Hypothalamus (tissue), 51 donors: ENCODE measurements around the gene PAN3.
A peak's percentile ranks its signal among the peaks of the same experiment; 100 is the strongest.
"Not testable (repeated sequence)": the region's sequence is repeated elsewhere in the genome, so short reads cannot be mapped to it uniquely, and the experiment has no call there.

ENCODE experiments used
- DNase-seq, 51 donors: peaks; one replicate each; lab custom pipeline; 2025; lab: John Stamatoyannopoulos, UW

Gene PAN3

GRCh38 chr13:28129911-28130693 is 8.2 kb upstream of the PAN3 start:
- no peak for DNase-seq

DNA sequence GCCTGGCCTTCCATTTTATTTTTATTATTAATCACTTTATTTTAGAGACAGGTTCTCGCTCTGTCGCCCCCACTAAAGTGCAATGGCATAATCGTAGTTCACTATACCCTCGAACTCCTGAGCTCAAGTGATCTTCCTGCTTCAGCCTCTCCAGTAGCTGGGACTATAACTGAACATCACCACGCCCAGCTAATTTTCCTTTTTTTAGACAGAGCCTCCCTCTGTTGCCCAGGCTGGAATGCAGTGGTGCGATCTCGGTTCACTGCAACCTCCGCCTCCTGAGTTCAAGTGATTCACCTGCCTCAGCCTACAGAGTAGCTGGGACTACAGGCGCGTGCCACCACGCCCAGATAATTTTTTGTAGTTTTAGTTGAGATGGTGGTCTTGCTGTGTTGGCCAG is 6.7 kb upstream of the PAN3 start:
- no peak for DNase-seq

DNA sequence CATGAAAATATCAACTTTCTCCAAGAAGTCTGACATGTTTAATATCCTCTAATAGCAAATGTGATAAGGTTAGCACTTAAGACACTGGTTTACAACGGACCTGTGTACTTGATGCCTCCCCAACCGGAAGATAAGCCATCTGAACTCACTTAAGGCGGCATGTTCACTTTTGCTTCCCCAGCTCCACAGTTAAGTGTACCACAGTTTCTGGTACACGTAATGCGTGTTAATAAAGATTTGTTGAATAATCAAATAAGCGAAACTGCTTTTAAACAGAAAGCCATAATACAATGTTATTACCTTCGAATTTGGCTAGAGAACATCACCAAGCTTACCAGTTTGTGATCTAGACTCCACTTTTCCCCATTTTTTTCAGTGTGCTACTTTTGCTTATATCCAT is 1.4 kb upstream of the PAN3 start:
- DNase-seq, result no peak

DNA sequence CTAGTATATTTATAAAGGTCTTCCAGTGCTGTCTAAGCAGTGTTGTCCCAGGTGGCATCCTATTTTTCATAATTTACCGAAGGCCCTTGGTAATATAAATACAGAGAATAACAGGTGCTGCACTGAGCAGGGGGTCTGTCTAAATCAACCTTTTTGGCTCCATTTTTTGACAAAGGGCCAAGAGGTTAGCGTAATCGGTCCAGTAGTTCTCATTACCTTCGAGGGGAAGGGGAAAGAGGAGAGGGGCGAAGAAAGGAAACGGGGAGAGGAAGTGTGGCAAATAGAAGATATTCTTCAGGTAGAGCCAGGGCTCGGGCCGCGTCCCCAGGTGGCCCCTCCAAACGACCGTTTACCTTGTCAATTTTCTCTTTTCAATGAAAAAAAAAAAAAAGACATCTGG is 749 bp upstream of the PAN3 start:
- peak in 2 of 51 donors; percentile 36 to 44 for DNase-seq

GRCh38 chr13:28138756-28139470 is 568 bp downstream of the PAN3 start:
- DNase-seq, result peak; percentile 23 to 91 (median 69)

DNA sequence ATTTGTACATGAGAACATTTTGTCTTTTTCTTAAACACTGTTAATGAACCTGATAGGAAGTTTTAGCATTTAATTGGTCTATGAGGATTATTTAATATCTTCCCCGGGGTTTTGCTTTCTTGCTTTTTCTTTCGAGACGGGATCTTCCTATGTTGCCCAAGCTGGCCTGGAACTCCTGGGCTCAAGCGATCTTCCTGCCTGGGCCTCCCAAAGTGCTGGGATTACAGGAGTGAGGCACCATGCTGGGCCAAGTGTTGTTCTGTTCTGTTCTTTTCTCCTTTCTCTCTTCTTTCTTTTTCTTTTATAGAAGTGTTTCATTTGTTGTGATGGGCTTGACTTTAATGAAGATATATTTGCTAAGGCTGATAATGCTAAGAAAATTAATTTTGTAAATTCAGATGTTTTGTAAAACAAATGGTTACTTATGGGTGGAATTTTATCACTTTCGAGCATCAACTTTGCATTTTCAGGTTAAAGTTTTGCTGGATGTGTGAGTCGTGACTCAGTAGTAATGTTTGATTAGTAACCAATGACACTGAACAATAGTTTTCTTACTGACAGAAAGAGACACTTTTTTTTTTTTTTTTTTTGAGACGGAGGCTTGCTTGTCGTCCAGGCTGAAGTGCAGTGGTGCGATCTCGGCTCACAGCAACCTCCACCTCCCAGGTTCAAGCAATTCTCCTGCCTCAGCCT is 2.2 kb downstream of the PAN3 start:
- no peak for DNase-seq

- DNase-seq, result not testable (repeated sequence)
Observed at GRCh38 chr13:28141542-28141941, 3.2 kb downstream of the PAN3 start.

GRCh38 chr13:28145049-28145448 is 6.7 kb downstream of the PAN3 start:
- DNase-seq, result no peak

DNA sequence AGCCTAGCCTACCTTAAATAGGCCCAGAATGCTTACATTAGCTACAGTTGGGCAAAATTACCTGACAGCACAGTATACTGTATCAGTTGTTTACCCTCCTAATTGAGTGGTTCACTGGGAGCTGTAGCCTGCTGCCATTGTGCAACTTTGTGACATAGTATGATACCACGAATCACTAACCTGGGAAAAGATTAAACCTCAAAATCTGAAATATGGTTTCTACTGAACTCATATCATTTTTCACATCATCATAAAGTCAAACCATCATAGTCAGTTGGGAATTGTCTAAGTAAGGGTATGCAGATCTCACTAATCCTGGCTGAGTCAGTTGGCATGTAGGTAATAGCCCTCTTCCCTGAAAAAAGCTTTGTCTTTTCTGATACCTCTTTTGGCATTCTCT is 9.2 kb downstream of the PAN3 start:
- no peak for DNase-seq

DNA sequence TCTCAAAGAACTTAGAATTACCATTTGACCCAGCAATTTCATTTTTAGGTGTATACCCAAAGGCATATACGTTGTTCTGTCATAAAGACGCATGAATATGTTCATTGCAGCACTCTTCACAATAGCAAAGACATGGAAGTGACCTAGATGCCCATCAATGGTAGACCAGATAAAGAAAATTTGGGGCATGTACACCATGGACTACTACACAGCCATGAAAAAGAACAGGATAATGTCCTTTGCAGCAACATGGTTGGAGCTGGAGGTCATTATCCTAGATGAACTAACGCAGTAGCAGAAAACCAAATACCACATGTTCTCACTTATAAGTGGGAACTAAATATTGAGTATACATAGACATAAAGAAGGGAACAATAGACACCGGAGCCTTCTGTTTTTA is 20.7 kb downstream of the PAN3 start:
- DNase-seq, result no peak

- no peak for DNase-seq
Observed at GRCh38 chr13:28161370-28161769, 23.0 kb downstream of the PAN3 start.

- DNase-seq, result no peak
Observed at GRCh38 chr13:28163587-28163986, 25.2 kb downstream of the PAN3 start.

- DNase-seq, result no peak
Observed at GRCh38 chr13:28166257-28166656, 27.9 kb downstream of the PAN3 start.

- DNase-seq, result no peak
Observed at GRCh38 chr13:28171266-28171665, 32.9 kb downstream of the PAN3 start.

DNA sequence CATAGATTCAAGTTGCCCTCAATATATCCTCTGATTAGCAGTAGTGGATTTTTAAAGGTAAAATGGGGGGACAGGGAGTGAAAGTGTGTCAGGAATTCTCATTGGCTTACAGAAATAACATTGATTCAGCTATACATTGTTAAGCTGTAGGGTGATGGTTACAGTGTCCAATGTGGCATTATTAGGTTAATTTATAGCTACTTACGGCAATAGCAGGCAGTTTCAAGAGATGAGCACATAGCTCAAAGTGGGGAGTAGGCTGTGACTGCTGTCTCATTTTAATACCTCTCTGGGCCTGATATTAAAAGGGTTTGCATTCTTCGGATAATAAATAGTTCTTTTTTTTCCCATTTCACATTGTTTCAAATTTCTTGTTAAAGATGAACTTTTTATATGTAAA is 34.6 kb downstream of the PAN3 start:
- no peak for DNase-seq

- no peak for DNase-seq
Observed at GRCh38 chr13:28173793-28174192, 35.4 kb downstream of the PAN3 start.

DNA sequence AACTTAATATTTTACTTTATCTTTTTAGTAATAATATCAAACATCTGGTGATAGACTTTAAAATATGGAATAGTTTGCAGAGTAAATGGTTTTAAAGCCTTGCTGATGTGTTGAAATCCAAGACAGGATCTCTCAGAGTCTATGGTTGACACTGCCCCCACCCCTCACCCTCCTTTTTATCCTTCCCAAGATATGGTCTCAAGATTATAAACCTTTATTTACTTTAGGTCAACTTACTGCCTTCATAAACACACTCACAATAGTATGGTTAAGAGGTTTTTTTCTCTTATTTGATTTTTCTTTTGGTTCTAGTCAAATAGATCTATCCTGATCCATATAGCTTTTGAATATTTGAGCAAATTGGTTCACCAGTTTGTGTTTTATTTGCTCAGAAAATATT is 39.0 kb downstream of the PAN3 start:
- DNase-seq, result no peak

DNA sequence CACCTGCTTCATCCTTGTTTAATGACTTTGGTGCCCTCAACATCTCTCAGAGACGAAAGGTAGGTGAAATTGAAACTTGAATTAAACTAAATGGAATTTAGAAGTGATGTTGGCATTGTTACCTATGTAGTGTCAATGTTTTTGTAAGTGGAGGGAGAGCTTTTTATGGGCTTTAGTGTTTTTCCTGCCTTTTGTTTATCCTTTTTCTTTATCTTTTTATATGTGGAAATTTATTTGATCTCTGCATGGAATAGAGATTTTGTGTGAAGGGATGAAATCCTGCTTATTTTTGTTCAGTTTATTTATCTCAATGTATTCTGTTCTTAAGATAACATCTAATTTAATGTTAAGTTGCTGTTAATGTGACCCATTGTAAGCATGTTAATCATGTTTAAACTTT is 39.5 kb downstream of the PAN3 start:
- DNase-seq, result no peak

- no peak for DNase-seq
Observed at GRCh38 chr13:28179974-28180373, 41.6 kb downstream of the PAN3 start.

DNA sequence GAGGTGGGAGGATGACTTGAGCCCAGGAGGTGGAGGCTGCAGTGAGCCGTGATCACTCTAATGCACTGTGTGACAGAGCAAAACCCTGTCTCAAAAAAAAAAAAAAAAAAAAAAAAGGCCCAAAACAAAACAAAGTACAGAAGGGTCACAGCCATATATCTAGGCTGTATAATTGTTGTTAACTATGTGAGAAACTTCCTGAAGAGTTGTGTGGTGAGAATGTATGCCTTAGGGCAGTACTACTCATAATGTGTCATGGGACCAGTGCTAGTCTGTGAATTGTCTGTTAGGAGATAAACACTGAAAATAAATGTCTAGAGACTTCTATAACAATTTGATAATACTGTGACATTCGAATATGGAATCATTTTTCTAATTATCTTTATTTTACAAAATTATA is 43.1 kb downstream of the PAN3 start:
- DNase-seq, result no peak

GRCh38 chr13:28185256-28185655 is 46.9 kb downstream of the PAN3 start:
- no peak for DNase-seq

DNA sequence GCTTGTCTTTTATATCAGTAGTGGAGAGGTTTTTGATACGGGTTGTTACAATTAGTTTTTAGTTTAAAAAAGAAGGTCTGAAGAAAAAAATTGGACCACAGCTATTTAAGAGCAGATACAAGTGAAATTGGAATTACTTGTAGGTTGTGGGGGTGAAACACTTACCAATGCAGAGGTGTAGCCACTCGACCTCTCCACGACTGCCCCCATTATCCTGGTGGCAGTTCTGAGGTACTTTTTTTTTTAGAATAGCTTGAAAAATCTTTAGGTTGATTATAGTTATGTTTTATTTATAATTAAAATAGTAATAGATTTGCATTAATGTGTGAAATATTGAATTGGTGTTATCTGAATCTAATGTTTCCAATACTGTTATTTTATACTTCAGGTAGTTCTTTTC is 60.7 kb downstream of the PAN3 start:
- no peak for DNase-seq
